Naive thymus-derived CD8-positive, alpha-beta T cell (primary cell): ENCODE results near the gene ALX4. TPM values are rescaled to one million over a fixed set of nuclear protein-coding genes. Genes with fewer than 3 reads are reported as not detected.

ENCODE experiments used
- ATAC-seq, 2 donors: fragments of 150-1000 bp; cut with Tn5 transposase in 1 of 2; sonication (Bioruptor Pico), chemical (Tn5 transposase) in 1 of 2; 1 replicate in 1 of 2; 2 replicates in 1 of 2; pipeline ENCODE4 v1.10.0; 2021; ENCODE audit warnings: mild to moderate bottlenecking in 2 of 2, moderate library complexity in 2 of 2
- POLR2A ChIA-PET: fragments of 350-600 bp; sonication (Branson Sonifier 250); formaldehyde crosslinking; loops from one replicate; lab custom pipeline; 2021; ENCODE audit warnings: antibody characterized with exemption; lab: Charles Lee
- DNase-seq, 10 donors: peaks; one replicate each; pipeline versions ENCODE4 v3.0.0 to v3.0.0-alpha.2; 2020 to 2022
- H3K27ac Mint-ChIP-seq, 10 donors: one replicate each; pipeline ENCODE4 v1.8.0; 2020 to 2022; ENCODE audit warnings: mild to moderate bottlenecking in 10 of 10, mixed read lengths in 10 of 10, moderate library complexity in 4 of 10, inconsistent platforms in 1 of 10
- H3K27me3 Mint-ChIP-seq, 5 donors: one replicate each; pipeline ENCODE4 v1.8.0; 2021 to 2022; ENCODE audit warnings: mixed read lengths in 5 of 5
- H3K36me3 Mint-ChIP-seq, 3 donors: one replicate each; pipeline ENCODE4 v1.8.0; 2020 to 2022; ENCODE audit warnings: mixed read lengths in 3 of 3, mild to moderate bottlenecking in 2 of 3, inconsistent platforms in 1 of 3
- H3K4me1 Mint-ChIP-seq, 4 donors: one replicate each; pipeline ENCODE4 v1.8.0; 2021 to 2022; ENCODE audit warnings: mixed read lengths in 4 of 4
- H3K4me3 Mint-ChIP-seq, 10 donors: one replicate each; pipeline ENCODE4 v1.8.0; 2020 to 2022; ENCODE audit warnings: mild to moderate bottlenecking in 10 of 10, mixed read lengths in 10 of 10, moderate library complexity in 6 of 10, inconsistent platforms in 1 of 10
- H3K9me3 Mint-ChIP-seq, 9 donors: one replicate each; pipeline ENCODE4 v1.8.0; 2020 to 2022; ENCODE audit warnings: mixed read lengths in 9 of 9, mild to moderate bottlenecking in 3 of 9, inconsistent platforms in 1 of 9, moderate library complexity in 1 of 9
- polyA plus RNA-seq, 3 donors: library from polyadenylated mRNA; unstranded; fragments of 300-500 nt; fragmentation: Illumina TruSeq; gene quantifications; one replicate each; pipeline ENCODE4 v1.2.3, GENCODE V29; 2021
- total RNA-seq, 8 experiments: library from RNA in 2 of 8; stranded (reverse) in 2 of 8; gene quantifications; one replicate each; pipeline ENCODE4 v1.2.3 and lab custom pipeline; 2021 to 2026

The ALX4 gene
- total and polyA plus RNA-seq, 5 experiments from 2014 or later: not detected

DNA sequence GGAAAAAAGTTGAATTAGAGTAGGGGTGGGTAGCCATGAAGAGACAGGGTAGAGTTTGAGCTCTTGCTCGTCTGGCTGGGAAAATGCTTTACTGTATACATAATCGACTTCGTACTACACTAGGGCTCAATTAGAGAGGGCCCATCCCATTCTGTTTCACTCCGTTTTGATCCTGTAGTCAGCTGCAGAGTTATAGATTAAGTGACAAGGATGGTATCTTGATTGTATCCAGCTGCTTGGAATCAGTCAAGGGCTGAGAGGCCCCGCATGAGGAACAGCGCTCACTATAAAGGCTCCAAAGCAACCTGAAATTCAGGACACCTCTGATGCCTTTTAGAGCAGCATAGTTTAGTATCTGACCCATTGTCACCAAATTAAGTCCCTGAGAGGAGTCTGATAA, 81.6 kb downstream of the ALX4 start:
- Mint-ChIP-seq H3K36me3 (peaks cover 0 to 24% (median 18%) of the 10 kb centered on the region in 3 donors), H3K9me3 (no peaks in the 10 kb centered on the region), H3K27ac (no peak overlapping the region), H3K4me3 (no peak overlapping the region), H3K4me1 (peaks cover 2 to 26% (median 16%) of the 10 kb centered on the region in 4 donors), H3K27me3 (no peaks in the 10 kb centered on the region)
- no peak for ATAC-seq
- POLR2A ChIA-PET: no interaction called here
- no peak for DNase-seq

DNA sequence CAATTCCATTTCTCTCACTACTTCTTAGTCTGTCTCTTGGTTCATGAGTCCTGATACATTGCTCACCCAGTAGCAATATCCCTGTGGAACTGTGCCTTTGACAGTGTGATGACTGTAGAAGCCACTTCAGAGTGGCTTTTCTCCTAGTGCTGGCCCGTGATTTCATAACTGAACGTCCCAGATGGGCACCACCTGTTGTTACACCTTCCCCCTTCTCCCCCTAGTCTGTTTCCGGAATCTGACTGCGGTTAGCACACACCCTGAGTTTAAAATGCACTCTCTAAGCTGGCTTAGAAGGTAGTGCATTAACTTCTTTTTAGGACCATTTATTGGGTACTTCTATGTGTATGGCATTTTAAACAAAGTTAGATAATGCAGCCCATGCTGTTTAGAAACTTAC, 83.0 kb downstream of the ALX4 start:
- H3K36me3 Mint-ChIP-seq: peaks cover 0 to 23% (median 23%) of the 10 kb centered on the region in 3 donors
- peak overlapping the region in 2 of 10 donors; percentile 5 to 30 for H3K4me3 Mint-ChIP-seq
- peaks cover 2 to 26% (median 16%) of the 10 kb centered on the region in 4 donors for H3K4me1 Mint-ChIP-seq
- POLR2A ChIA-PET: no interaction called here
- no peaks in the 10 kb centered on the region for H3K9me3 Mint-ChIP-seq
- no peaks in the 10 kb centered on the region for H3K27me3 Mint-ChIP-seq
- DNase-seq (no peak), ATAC-seq (no peak)
- peak overlapping the region in 1 of 10 donors; percentile 8 for H3K27ac Mint-ChIP-seq

DNA sequence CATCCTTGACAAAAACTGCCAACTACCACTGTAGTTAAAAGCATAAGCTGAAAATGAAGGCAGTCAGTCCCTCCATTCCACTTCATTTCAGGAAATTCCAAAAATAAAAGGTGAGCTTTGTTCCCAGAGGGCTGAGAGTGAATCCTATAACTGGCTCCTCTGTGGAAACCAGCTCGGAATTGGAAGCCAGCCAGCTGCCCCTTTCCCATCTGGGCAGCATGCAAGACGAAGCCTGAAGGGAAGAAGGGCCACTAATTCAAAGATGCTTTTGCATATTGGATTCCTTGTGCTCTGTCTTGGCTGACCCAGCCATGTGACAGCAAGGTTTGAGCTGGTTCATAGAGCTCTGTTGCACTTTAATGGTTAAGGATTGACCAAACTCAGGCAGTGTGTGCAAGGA, 83.4 kb downstream of the ALX4 start:
- H3K9me3 Mint-ChIP-seq: no peaks in the 10 kb centered on the region
- H3K27me3 Mint-ChIP-seq: no peaks in the 10 kb centered on the region
- ATAC-seq (no peak), DNase-seq (no peak)
- peaks cover 2 to 26% (median 17%) of the 10 kb centered on the region in 4 donors for H3K4me1 Mint-ChIP-seq
- POLR2A ChIA-PET: no interaction called here
- peak overlapping the region in 1 of 10 donors; percentile 15 for H3K27ac Mint-ChIP-seq
- peaks cover 3 to 28% (median 23%) of the 10 kb centered on the region in 3 donors for H3K36me3 Mint-ChIP-seq
- H3K4me3 Mint-ChIP-seq: no peak overlapping the region

DNA sequence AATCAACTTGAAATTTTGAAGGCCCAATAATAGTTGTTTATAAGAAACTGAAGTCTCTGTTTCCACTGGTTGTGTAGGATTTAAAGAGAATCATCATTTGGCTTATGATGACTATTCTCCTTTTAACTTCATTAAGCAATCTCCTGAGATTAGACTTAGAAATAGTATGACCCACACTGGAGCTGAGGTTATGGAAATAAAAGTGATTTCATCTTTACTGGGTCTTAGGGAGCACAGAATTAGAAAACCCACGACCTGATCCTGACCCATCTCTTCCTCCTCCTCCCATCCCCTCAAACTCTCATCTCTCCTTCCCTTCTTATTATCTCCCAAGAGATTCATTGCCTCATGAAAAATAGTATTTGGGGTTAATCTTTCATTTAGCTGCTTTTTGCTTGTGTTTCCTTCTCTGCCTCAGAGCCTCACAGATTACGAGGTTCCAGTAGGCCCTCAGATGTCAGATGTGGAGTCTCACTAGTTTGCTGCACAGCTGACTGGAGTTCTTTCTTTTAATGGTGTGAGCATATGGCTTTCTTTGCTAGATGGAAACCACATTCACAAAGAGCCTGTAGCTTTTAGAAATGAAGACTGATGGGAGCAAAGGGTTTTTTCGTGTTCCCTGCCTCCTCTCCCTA, 85.0 kb downstream of the ALX4 start:
- peaks cover 8 to 38% (median 31%) of the 10 kb centered on the region in 3 donors for H3K36me3 Mint-ChIP-seq

DNA sequence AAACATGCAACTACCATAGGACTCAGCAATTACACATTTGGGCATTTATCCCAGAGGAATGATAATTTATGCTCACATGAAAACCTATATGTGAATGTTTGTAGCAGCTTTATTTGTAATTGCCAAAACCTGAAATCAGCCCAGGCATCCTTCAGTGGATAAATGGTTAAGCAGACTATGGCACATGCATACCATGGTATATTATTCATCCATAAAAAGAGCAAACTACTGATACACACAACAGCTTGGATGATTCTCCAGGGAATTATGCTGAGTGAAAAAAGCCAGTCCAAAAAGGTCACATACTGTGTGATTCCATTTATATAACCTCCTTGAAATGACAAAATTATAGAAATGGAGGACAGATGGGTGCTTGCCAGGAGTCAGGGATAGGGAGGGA, 86.7 kb downstream of the ALX4 start:
- DNase-seq: no peak
- Mint-ChIP-seq H3K27ac (no peak overlapping the region), H3K4me1 (peaks cover 2 to 26% (median 20%) of the 10 kb centered on the region in 4 donors), H3K9me3 (no peaks in the 10 kb centered on the region), H3K4me3 (no peak overlapping the region), H3K27me3 (no peaks in the 10 kb centered on the region), H3K36me3 (peaks cover 16 to 46% (median 39%) of the 10 kb centered on the region in 3 donors)
- POLR2A ChIA-PET: no interaction called here
- ATAC-seq: no peak

More for the DNA sequence above, 85.0 kb downstream of the ALX4 start:
- Mint-ChIP-seq H3K4me1 (peaks cover 2 to 26% (median 20%) of the 10 kb centered on the region in 4 donors), H3K4me3 (no peak overlapping the region), H3K9me3 (no peaks in the 10 kb centered on the region), H3K27me3 (no peaks in the 10 kb centered on the region), H3K27ac (peak overlapping the region in 1 of 10 donors; percentile 61)
- POLR2A ChIA-PET: no interaction called here
- no peak for DNase-seq
- ATAC-seq: no peak

DNA sequence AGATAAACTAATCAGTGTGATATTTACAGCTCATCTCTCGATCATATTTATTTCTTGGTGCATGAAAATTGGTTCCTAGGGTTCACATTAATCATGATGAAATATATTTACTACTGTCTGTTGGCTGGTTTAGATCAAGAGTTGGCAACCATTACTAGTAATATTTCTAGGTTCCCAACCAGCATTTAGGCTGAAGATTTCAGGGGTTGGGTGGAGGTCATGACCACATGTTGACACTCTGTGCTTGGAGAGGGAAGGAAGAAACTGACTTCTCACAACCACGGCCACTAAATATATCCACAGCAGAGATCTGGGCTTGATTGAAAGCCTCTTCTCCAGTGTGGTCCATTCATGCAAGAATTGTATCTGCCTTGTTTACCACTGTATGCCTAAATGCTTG, 87.9 kb downstream of the ALX4 start:
- peaks cover 2 to 22% (median 18%) of the 10 kb centered on the region in 4 donors for H3K4me1 Mint-ChIP-seq
- no peak overlapping the region for H3K27ac Mint-ChIP-seq
- H3K9me3 Mint-ChIP-seq: no peaks in the 10 kb centered on the region
- no peak for ATAC-seq
- DNase-seq: no peak
- POLR2A ChIA-PET: no interaction called here
- peaks cover 26 to 52% (median 48%) of the 10 kb centered on the region in 3 donors for H3K36me3 Mint-ChIP-seq
- H3K4me3 Mint-ChIP-seq: no peak overlapping the region
- no peaks in the 10 kb centered on the region for H3K27me3 Mint-ChIP-seq

DNA sequence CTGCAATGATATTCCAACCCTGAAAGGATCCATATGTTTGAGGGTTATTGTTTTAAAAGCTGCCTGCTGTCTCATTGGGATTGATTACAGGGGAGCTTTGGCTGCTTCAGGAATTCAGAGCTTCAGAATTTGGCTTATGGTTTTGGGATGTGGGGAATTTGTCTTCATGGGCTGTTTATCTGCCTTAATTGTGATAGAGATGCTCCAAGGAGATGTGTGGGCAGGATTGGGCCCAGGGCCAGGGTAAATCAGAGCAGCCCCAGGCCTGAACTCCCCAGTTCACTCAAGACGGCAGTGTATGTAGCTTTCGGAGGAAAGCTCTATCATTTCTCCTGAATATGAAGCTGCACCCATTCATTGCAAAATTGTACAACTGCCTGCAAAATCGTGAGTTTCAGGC, 88.5 kb downstream of the ALX4 start:
- no peak for DNase-seq
- peaks cover 0 to 17% (median 14%) of the 10 kb centered on the region in 4 donors for H3K4me1 Mint-ChIP-seq
- POLR2A ChIA-PET: no interaction called here
- no peak for ATAC-seq
- no peaks in the 10 kb centered on the region for H3K27me3 Mint-ChIP-seq
- no peak overlapping the region for H3K27ac Mint-ChIP-seq
- H3K9me3 Mint-ChIP-seq: no peaks in the 10 kb centered on the region
- H3K36me3 Mint-ChIP-seq: peaks cover 30 to 52% (median 50%) of the 10 kb centered on the region in 3 donors
- no peak overlapping the region for H3K4me3 Mint-ChIP-seq

DNA sequence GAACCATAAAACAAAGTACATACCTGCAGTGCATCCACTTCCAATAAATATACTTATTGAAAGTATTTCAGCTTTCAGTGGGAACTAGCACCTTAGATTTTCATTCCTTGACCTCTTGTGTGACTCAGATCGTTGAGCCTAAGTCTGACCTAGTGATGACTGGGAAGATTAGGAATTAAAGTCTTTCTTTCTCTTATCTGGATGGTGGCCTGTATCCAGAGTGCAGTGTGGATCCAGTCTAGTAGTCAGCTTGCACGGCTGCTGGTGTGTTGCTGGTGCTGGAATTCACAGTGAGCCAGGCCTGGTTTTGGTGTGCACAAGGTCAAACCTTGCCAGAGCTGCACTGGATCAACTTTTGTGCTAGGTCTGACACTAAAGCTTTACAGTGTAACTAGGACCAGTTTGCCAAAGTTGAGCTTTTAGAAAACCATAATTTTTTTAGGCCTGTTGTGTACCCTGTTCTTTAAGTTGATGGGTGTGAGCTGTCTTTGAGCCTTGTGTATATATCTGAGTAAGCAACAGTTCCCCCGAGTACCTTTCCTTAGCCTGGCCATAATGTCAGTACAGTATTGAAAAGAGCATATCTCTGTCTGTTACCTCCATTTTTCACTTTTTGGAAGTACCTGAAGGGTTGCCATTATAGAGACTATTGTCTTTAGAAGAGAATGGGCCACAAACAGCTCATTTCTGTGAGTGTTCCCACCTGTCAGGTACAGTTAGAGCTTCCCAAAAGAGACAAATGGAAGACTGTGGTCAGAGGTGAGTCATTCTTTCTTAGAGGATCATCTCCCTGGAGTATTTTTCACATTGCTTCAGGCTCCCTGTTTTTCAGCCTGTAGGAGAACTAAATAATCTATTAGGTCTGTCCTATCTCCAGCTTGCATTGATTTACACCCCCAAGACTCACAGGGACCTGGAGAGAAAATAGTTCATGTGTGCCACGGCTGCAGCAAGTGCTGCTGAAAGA, 89.8 kb downstream of the ALX4 start:
- H3K9me3 Mint-ChIP-seq: no peaks in the 10 kb centered on the region
- DNase-seq (no peak), ATAC-seq (no peak)
- peaks cover 0 to 14% (median 4%) of the 10 kb centered on the region in 4 donors for H3K4me1 Mint-ChIP-seq
- POLR2A ChIA-PET: no interaction called here
- no peak overlapping the region for H3K27ac Mint-ChIP-seq
- no peak overlapping the region for H3K4me3 Mint-ChIP-seq
- H3K36me3 Mint-ChIP-seq: peaks cover 35 to 53% (median 49%) of the 10 kb centered on the region in 3 donors
- H3K27me3 Mint-ChIP-seq: no peaks in the 10 kb centered on the region

DNA sequence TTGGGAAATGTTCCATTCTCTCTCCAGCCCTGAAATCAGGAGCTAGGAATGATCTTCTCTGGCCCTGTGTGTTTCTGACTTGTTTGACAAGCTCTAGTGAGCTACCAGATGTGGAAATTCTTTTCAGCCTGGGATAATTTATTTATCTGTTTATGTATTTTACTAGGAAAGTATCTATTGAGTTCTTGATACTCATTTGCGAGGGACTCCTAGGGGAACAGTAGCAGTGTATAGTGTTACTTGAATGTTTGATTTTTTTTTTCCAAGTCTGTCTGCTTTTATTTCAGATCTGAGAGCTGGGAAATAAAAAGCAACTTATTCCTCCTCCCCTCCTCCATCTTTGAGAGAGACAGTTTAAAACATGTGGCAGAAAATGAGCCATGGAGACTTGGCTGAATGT, 92.5 kb downstream of the ALX4 start:
- DNase-seq (no peak), ATAC-seq (no peak)
- peak overlapping the region in 1 of 10 donors; percentile 60 for H3K27ac Mint-ChIP-seq
- POLR2A ChIA-PET: no interaction called here
- peaks cover 0 to 4% (median 0%) of the 10 kb centered on the region in 9 donors for H3K9me3 Mint-ChIP-seq
- H3K27me3 Mint-ChIP-seq: no peaks in the 10 kb centered on the region
- no peak overlapping the region for H3K4me3 Mint-ChIP-seq
- H3K4me1 Mint-ChIP-seq: peaks cover 0 to 13% (median 0%) of the 10 kb centered on the region in 4 donors
- H3K36me3 Mint-ChIP-seq: peaks cover 37 to 59% (median 59%) of the 10 kb centered on the region in 3 donors

DNA sequence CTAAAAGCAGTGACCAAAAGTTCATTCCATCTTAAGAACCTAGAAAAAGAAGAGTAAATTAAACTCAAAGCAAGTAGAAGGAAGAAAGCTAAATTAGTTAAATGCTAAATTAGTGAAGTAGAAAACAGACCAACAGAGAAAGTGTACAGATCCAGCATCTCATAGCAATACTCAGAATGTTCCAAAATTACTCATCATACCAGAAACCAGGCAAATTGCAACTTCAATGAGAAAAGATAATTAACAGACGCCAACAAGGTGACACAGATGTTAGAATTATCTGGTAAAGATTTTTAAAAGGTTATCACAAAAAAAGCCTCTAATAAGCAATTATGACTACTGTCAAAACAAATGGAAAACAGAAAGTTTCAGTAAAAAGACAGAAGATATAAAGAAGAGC, 96.8 kb downstream of the ALX4 start:
- Mint-ChIP-seq H3K27ac (peak overlapping the region in 1 of 10 donors; percentile 20), H3K4me3 (no peak overlapping the region), H3K27me3 (no peaks in the 10 kb centered on the region), H3K36me3 (peaks cover 55 to 66% (median 65%) of the 10 kb centered on the region in 3 donors), H3K9me3 (peaks cover 0 to 21% (median 11%) of the 10 kb centered on the region in 9 donors), H3K4me1 (peaks cover 0 to 1% (median 0%) of the 10 kb centered on the region in 4 donors)
- POLR2A ChIA-PET: no interaction called here
- DNase-seq (no peak), ATAC-seq (no peak)

DNA sequence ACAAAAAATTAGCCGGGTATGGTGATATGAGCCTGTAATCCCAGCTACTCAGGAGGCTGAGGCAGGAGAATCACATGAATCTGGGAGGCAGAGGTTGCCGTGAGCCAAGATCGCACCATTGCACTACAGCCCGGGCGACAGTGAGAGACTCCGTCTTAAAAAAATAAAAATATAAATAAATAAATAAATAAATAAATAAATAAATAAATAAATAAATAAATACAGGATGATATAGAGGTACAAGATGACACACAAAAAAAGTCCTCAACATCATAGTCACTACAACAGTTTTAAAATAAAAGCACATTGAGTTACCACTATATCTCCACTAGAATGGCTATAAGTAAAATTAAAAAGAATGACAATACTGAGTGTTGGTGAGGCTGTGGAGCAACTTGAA, 97.8 kb downstream of the ALX4 start:
- Mint-ChIP-seq H3K36me3 (peaks cover 54 to 66% (median 66%) of the 10 kb centered on the region in 3 donors), H3K4me3 (no peak overlapping the region), H3K9me3 (peaks cover 0 to 21% (median 11%) of the 10 kb centered on the region in 9 donors), H3K27me3 (no peaks in the 10 kb centered on the region), H3K27ac (peak overlapping the region in 1 of 10 donors; percentile 4), H3K4me1 (no peaks in the 10 kb centered on the region)
- no peak for ATAC-seq
- POLR2A ChIA-PET: no interaction called here
- no peak for DNase-seq
